Stimulated activated memory B cell treated with anti-CD40 and anti-IgM and Interleukin-4, amounts not matched to agents 10 μg/mL and 1 μg/mL and 100 μg/mL, for 72 hours (primary cell): Measurements from ENCODE around the gene SWSAP1.
"Not testable (repeated sequence)": the region's sequence is repeated elsewhere in the genome, so short reads cannot be mapped to it uniquely, and the experiment has no call there.

Experiments
- ATAC-seq: fragments of 150-1000 bp; cut with Tn5 transposase; 2 replicates; pipeline ENCODE4 v1.10.0; 2021
- H3K27ac Mint-ChIP-seq: one replicate; pipeline ENCODE4 v1.8.0; 2022; ENCODE audit warnings: mild to moderate bottlenecking, mixed read lengths
- H3K27me3 Mint-ChIP-seq: one replicate; pipeline ENCODE4 v1.8.0; 2022; ENCODE audit warnings: mixed read lengths
- H3K36me3 Mint-ChIP-seq: one replicate; pipeline ENCODE4 v1.8.0; 2022; ENCODE audit warnings: mixed read lengths
- H3K4me1 Mint-ChIP-seq: one replicate; pipeline ENCODE4 v1.8.0; 2022; ENCODE audit warnings: mixed read lengths
- H3K4me3 Mint-ChIP-seq: one replicate; pipeline ENCODE4 v1.8.0; 2022; ENCODE audit warnings: mild to moderate bottlenecking, moderate library complexity, mixed read lengths
- H3K9me3 Mint-ChIP-seq: one replicate; pipeline ENCODE4 v1.8.0; 2022; ENCODE audit warnings: mixed read lengths

The SWSAP1 gene

GRCh38 chr19:11345122-11345803 lies 29.2 kb upstream of the SWSAP1 start:
- peaks cover 4% of the 10 kb centered on the region for H3K9me3 Mint-ChIP-seq

GRCh38 chr19:11346104-11346940 lies 28.1 kb upstream of the SWSAP1 start, which contains the start of the genes CCDC159 and TMEM205:
Gene CCDC159, plus strand, starts transcription at chr19:11346519. Its CDS starts 88 bp downstream, at chr19:11346607.
Gene TMEM205, minus strand, starts transcription at chr19:11346268. Its CDS starts 649 bp downstream, at chr19:11345619.
- peak; percentile 98 for ATAC-seq
- Mint-ChIP-seq H3K4me3 (peak within 1 kb of the TSS; percentile 86), H3K27me3 (no peaks in the 10 kb centered on the region), H3K4me1 (peaks cover 29% of the 10 kb centered on the region), H3K36me3 (peaks cover 17% of the 10 kb centered on the region), H3K9me3 (peaks cover 4% of the 10 kb centered on the region), H3K27ac (peak within 1 kb of the TSS; percentile 88)

More at GRCh38 chr19:11345122-11345803, 29.2 kb upstream of the SWSAP1 start:
- Mint-ChIP-seq H3K4me1 (peaks cover 29% of the 10 kb centered on the region), H3K36me3 (peaks cover 17% of the 10 kb centered on the region), H3K27ac (peak overlapping the region; percentile 88), H3K27me3 (no peaks in the 10 kb centered on the region), H3K4me3 (peak overlapping the region; percentile 86)
- no peak for ATAC-seq

- no peaks in the 10 kb centered on the region for H3K27me3 Mint-ChIP-seq
- no peak overlapping the region for H3K27ac Mint-ChIP-seq
- no peak for ATAC-seq
- peaks cover 4% of the 10 kb centered on the region for H3K9me3 Mint-ChIP-seq
- peaks cover 12% of the 10 kb centered on the region for H3K36me3 Mint-ChIP-seq
- H3K4me3 Mint-ChIP-seq, result peak overlapping the region; percentile 86
- peaks cover 29% of the 10 kb centered on the region for H3K4me1 Mint-ChIP-seq
Observed at GRCh38 chr19:11347546-11348039, 26.9 kb upstream of the SWSAP1 start.

- Mint-ChIP-seq H3K4me3 (no peak overlapping the region), H3K9me3 (peaks cover 4% of the 10 kb centered on the region), H3K36me3 (peaks cover 9% of the 10 kb centered on the region), H3K27ac (no peak overlapping the region), H3K27me3 (no peaks in the 10 kb centered on the region), H3K4me1 (peaks cover 29% of the 10 kb centered on the region)
- ATAC-seq, result no peak
Observed at GRCh38 chr19:11349171-11349570, 25.3 kb upstream of the SWSAP1 start.

GRCh38 chr19:11354102-11354501 lies 20.4 kb upstream of the SWSAP1 start:
- not testable (repeated sequence) for ATAC-seq, H3K27ac Mint-ChIP-seq, H3K4me3 Mint-ChIP-seq, H3K9me3 Mint-ChIP-seq
- H3K36me3 Mint-ChIP-seq, result peaks cover 12% of the 10 kb centered on the region
- peaks cover 13% of the 10 kb centered on the region for H3K4me1 Mint-ChIP-seq
- H3K27me3 Mint-ChIP-seq, result peaks cover 38% of the 10 kb centered on the region

- ATAC-seq, result peak; percentile 80
- peak within 1 kb of the TSS; percentile 1 for H3K27ac Mint-ChIP-seq
- H3K27me3 Mint-ChIP-seq, result peaks cover 38% of the 10 kb centered on the region
Observed at GRCh38 chr19:11355160-11356073, 19.0 kb upstream of the SWSAP1 start, which contains the start of gene PLPPR2. Gene PLPPR2, plus strand, starts transcription at chr19:11355432. Its CDS starts 2,242 bp downstream, at chr19:11357674.

GRCh38 chr19:11356074-11356397 lies 18.4 kb upstream of the SWSAP1 start:
- ATAC-seq, result no peak
- Mint-ChIP-seq H3K4me1 (peaks cover 13% of the 10 kb centered on the region), H3K27me3 (peaks cover 38% of the 10 kb centered on the region), H3K4me3 (peak overlapping the region; percentile 44), H3K27ac (no peak overlapping the region), H3K36me3 (peaks cover 4% of the 10 kb centered on the region), H3K9me3 (no peaks in the 10 kb centered on the region)

More at GRCh38 chr19:11355160-11356073, 19.0 kb upstream of the SWSAP1 start, which contains the start of gene PLPPR2:
- H3K9me3 Mint-ChIP-seq, result no peaks in the 10 kb centered on the region
- H3K4me3 Mint-ChIP-seq, result peak within 1 kb of the TSS; percentile 44
- H3K4me1 Mint-ChIP-seq, result peaks cover 13% of the 10 kb centered on the region
- H3K36me3 Mint-ChIP-seq, result peaks cover 4% of the 10 kb centered on the region

GRCh38 chr19:11356676-11357550 lies 17.6 kb upstream of the SWSAP1 start:
- Mint-ChIP-seq H3K9me3 (no peaks in the 10 kb centered on the region), H3K4me1 (peaks cover 13% of the 10 kb centered on the region)
- ATAC-seq, result no peak

GRCh38 chr19:11359421-11359820 lies 15.0 kb upstream of the SWSAP1 start:
- Mint-ChIP-seq H3K9me3 (no peaks in the 10 kb centered on the region), H3K4me1 (peaks cover 13% of the 10 kb centered on the region), H3K36me3 (peaks cover 7% of the 10 kb centered on the region), H3K27me3 (peaks cover 38% of the 10 kb centered on the region), H3K4me3 (no peak overlapping the region), H3K27ac (no peak overlapping the region)
- ATAC-seq, result no peak

More at GRCh38 chr19:11356676-11357550, 17.6 kb upstream of the SWSAP1 start:
- peaks cover 4% of the 10 kb centered on the region for H3K36me3 Mint-ChIP-seq
- peaks cover 38% of the 10 kb centered on the region for H3K27me3 Mint-ChIP-seq
- H3K4me3 Mint-ChIP-seq, result no peak overlapping the region
- H3K27ac Mint-ChIP-seq, result no peak overlapping the region

- peaks cover 14% of the 10 kb centered on the region for H3K36me3 Mint-ChIP-seq
- no peaks in the 10 kb centered on the region for H3K9me3 Mint-ChIP-seq
- peaks cover 5% of the 10 kb centered on the region for H3K4me1 Mint-ChIP-seq
- no peak overlapping the region for H3K27ac Mint-ChIP-seq
- no peak for ATAC-seq
- peaks cover 22% of the 10 kb centered on the region for H3K27me3 Mint-ChIP-seq
- no peak overlapping the region for H3K4me3 Mint-ChIP-seq
Observed at GRCh38 chr19:11361037-11361770, 13.3 kb upstream of the SWSAP1 start.

- ATAC-seq, result no peak
- H3K27ac Mint-ChIP-seq, result no peak overlapping the region
- H3K9me3 Mint-ChIP-seq, result no peaks in the 10 kb centered on the region
- H3K27me3 Mint-ChIP-seq, result peaks cover 14% of the 10 kb centered on the region
- H3K4me3 Mint-ChIP-seq, result no peak overlapping the region
- no peaks in the 10 kb centered on the region for H3K4me1 Mint-ChIP-seq
- H3K36me3 Mint-ChIP-seq, result peaks cover 17% of the 10 kb centered on the region
Observed at GRCh38 chr19:11361771-11362731, 12.4 kb upstream of the SWSAP1 start.

- Mint-ChIP-seq H3K36me3 (peaks cover 32% of the 10 kb centered on the region), H3K4me3 (no peak overlapping the region), H3K27me3 (peaks cover 2% of the 10 kb centered on the region), H3K9me3 (no peaks in the 10 kb centered on the region), H3K4me1 (no peaks in the 10 kb centered on the region), H3K27ac (no peak overlapping the region)
- ATAC-seq, result no peak
Observed at GRCh38 chr19:11363881-11364280, 10.6 kb upstream of the SWSAP1 start.
